GM21367 (cell line): ENCODE results near the gene ACTR1A.
"Not testable (repeated sequence)": the region's sequence is repeated elsewhere in the genome, so short reads cannot be mapped to it uniquely, and the experiment has no call there.

ENCODE experiments used
- ATAC-seq: cut with Tn5 transposase; IDR thresholded peaks from one replicate; pipeline ENCODE4 v1.9.1; 2021; ENCODE audit not compliant: unreplicated experiment

The ACTR1A gene

GRCh38 chr10:102455893-102456471 lies 46.5 kb downstream of the ACTR1A start:
- no peak for ATAC-seq

GRCh38 chr10:102454662-102455487 lies 47.6 kb downstream of the ACTR1A start:
- ATAC-seq: not testable (repeated sequence)

GRCh38 chr10:102453502-102453901 lies 49.0 kb downstream of the ACTR1A start:
- ATAC-seq: no peak

DNA sequence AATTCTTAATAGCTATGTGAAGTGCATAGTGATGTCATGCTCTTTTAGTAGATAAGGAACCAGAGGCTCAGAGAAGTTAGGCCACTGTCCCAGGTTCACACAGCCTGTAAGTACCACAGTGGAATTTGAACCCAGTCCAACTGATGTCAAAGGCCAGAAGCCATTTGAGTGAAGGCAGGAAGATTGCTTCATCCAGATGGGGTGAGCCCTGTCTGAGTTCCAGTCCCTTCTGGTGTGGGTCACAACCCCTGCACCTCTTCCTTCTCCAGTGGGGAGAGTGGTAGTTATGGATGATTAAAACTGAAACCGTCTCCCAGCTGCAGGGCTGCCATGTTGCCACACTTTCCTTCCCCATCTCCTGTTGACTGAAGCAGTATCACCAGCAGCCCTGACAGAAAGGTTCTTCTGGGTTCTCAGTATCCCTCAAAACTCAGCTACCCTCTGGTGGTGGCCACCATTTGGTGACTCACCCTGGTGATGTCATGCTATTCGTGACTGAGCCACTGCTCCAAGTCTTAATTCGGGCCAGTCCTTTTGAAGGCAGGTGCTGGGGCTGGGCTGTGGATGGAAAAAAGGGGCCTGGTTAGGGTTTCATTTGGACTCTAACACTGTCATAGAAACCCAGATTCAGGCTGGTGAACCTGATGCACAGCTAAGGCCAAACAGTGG lies 49.7 kb downstream of the ACTR1A start:
- ATAC-seq: no peak

DNA sequence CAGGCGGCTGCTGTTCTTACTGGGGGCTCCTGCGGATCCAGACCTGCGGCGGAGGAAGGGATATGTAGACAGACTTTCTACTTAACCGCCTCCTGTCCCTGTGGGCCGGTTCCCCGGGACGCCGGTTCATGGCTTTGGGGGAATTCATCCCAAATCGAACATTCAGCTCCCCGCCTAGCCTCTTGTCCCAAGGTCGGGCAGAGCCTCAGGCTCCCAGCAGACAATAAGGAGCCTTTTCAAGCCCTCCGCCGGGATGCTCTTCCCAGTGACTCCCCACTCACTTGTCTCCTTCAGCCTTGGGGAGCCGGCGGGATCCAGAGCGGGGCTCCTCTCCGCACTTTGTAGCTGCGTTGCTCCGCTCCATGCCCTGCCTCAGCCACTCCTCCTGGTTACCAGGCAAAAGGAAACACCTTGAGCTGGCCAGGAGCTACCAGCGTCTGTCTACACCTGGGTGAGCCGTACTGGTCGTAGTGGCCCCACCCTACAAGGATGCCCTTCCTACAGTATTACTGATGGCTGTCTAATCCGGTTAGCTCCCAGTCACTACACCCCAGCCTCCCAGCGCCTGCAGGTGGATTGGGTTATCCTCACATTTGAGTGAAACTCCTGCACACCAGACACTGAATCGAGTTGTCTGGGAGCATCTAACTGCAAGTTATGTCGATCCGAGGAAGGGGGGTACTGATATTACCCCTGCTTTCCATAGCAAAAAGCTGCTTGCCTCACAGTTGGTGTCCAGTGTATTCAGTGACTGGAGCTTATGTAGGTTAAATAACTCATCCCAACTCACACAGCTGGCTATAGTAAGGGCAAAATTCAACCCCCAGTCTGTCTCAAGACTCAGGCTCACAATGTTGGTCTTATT lies 51.2 kb downstream of the ACTR1A start, which contains the start of gene C10orf95:
TSS of gene C10orf95 (minus strand) at position 439 of the 865 bp plus-strand sequence. CDS start 450 bp downstream, outside the sequence.
- no peak for ATAC-seq

DNA sequence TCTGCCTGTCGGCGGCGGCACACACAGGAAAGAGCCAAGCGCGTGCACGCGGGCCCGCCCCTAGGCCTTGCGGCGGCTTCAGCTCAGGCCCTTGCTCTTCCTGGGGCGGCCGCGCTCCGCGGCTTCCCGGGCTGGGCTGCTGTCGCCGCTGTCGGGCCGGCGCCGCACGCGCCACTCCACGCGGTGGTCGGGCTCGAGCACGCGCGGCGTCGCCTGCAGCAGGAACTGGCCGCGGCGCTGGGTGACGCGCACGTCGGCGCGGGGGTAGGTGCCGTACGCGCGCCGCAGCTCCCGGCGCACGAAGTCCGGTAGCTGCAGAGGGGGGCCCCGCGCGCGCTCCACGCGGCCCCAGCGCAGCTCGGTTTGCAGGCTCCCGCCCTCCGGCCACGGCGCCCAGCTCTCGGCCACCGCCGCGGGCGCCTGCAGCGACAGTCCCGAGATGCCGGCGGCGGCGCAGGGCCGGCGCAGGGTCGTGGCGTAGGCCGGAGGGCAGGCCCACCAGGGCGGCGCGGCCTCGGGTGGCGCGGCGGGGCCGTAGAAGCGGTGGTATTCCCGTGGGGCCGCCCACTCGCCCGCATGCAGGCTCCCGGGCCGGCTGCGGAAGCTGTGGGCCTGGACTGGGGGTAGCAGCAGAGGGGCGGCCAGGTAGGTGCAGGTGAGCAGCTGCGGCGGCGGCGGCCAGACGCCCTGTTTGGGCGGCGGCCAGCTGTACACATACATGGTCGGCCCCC lies 52.0 kb downstream of the ACTR1A start:
- ATAC-seq: peak; percentile 67

DNA sequence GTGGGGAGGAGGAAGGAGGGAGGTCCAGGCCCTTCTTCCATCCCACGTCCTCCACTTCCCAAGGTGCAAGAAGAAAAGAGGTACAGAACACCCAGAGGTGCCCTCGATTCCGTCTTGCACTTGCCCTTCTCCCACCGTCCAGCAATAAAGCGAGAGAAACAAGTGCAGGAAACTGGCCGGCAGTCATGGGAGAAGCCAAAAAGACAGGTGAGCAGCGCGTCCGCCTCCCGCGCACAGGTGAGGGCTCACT lies 52.5 kb downstream of the ACTR1A start:
- no peak for ATAC-seq

- ATAC-seq: peak; percentile 53
Observed at GRCh38 chr10:102449321-102450123, 53.0 kb downstream of the ACTR1A start.

GRCh38 chr10:102444851-102445250 lies 57.7 kb downstream of the ACTR1A start:
- no peak for ATAC-seq

DNA sequence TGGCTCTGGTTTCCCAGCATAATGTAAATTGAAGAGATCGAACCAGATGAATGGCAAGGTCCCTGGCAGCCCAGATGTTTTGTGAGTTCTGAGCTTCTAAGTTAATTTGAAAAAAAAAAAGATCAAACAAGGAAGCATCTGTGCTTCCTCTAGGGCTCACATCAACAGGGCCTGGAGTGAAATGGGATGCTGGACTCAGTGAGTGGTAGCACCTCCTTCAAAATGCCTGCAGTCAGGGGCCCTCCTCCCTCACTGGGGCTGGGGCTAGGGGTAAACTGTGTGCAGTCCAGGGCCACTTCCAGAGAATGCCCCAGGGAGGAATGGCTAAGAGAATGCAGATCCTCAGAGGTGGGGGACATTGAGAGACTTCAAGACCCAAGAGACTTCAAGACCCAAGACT lies 64.1 kb downstream of the ACTR1A start:
- ATAC-seq: no peak

- ATAC-seq: no peak
Observed at GRCh38 chr10:102437515-102437914, 65.0 kb downstream of the ACTR1A start.

GRCh38 chr10:102436312-102436711 lies 66.2 kb downstream of the ACTR1A start:
- ATAC-seq: no peak

DNA sequence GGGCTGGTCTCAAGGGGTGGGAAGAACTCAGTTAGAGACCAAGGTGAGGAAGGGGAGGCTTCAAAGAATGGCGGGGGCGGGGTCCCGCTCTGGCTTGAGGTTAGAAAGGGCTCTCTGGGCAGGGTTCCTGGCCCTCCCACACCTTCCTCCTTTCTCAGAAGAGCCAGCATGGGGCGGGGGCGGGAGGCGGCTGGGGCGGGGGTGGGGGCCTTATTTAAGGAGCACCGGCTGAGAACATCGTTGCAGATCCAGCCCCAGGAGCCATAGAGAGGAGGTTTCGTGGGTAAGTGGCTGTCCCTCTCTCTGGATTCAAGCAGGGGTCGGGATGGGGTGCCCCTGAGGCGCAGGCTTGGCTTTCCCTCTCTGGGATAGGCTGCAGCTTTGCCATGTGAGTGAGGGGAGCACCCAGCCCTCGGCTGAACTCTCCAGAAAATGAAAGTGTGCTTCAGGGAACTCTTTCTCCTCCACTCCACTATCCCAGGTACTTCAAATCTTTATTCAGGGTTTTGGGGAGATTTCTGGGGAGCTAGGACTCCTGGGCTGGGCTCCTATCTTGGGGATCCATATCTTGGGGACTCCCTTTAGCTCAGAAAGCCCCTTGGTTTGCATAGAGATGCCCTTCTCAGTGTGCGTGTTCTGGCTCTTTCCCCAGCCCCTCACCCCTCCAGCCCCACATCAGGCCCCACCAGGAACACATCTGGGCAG lies 66.8 kb downstream of the ACTR1A start:
- no peak for ATAC-seq

GRCh38 chr10:102435133-102435497 lies 67.4 kb downstream of the ACTR1A start:
- ATAC-seq: no peak

DNA sequence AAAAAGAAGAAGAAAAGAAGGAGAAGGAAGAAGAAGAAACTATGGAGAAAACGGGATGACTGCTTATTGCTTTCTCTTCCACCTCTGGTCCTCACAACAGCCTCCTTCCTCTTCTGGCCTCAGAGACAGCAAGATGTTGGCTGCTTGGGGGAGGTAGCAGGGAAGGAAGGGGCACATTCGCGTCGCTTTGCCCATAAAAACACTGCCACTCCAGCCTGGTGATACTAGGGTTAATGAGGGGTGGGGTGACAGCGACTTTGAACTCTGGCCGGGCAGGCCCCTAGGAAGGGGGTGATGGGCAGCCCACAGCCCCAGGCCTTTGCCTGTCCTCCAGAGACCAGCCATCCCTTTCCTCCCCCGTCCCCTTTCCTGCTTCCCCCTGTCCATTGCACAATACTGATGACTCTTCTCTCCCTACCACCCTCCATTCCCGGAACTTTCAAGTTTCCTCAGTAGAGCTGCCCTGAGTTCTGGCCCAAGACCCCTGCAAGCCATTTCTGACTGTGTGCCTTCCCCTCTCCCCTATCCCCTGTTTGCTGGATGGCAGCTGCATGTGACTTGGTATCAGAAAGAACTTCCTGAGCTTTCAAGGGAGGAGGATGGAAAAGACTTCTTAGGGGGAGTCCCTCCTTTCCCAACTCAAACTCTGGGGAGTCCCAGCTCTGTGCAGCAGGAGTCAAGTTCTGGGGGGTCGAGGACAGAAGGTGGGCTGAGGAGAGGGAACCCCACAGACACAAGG lies 67.9 kb downstream of the ACTR1A start:
- no peak for ATAC-seq

GRCh38 chr10:102433619-102434046 lies 68.9 kb downstream of the ACTR1A start:
- ATAC-seq: no peak

DNA sequence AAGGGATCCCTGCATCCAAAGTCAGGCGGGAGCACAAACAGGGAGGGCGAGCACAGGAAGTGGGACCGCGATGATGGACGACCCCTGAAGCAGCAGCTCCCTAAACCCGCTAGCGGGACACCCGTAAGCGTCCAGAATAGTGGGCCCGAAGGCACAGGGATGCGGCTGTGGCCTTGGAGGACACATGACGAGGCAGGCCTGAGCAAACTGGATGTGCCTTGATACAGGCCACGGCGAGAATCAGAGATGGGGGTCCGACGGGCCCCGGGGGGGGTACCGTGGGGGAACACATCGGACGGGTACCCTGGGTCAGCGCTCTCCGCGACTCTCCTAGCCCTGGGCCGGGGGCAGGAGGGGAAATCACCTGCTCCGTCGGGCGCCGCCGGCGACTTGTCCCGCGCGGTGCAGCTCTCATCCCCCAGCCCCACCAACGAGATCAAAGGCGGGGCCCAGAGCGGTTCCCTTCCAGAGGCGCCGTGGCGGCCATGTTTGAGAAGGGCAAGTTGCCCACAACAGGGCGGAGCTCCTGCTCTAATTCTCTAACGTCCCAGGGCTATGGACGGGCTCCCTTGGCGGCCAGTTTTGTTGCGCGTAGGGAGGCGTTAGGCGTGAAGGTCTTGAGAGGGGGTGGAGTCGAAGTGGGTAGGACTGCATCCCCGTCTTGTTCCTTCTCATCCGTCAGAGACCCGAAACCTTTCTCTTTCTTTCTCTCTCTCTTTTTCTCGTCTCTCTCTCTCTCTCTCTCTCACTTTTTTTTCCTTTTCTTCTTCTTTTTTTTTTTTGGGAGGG lies 70.2 kb downstream of the ACTR1A start, which contains the start of gene CUEDC2:
TSS of gene CUEDC2 (minus strand) at position 413 of the 789 bp plus-strand sequence. CDS start 7,386 bp downstream, outside the sequence.
- peak; percentile 82 for ATAC-seq
